ENCODE data around the gene RAB11FIP3.

- no peak for TF ChIP-seq POLR2A (IDR thresholded peaks at IDR 0.05)
- no peak for TF ChIP-seq CTCF (IDR thresholded peaks at IDR 0.05)
Observed at GRCh38 chr16:564690-565418, 139.4 kb downstream of the RAB11FIP3 start.
